Jurkat, Clone E6-1 (cell line): ENCODE data around the gene SLC6A2.
A peak's percentile ranks its signal among the peaks of the same experiment; 100 is the strongest.
"Not testable (repeated sequence)": the region's sequence is repeated elsewhere in the genome, so short reads cannot be mapped to it uniquely, and the experiment has no call there.

ENCODE experiments used
- DNase-seq: peaks from one replicate; pipeline ENCODE4 v3.0.0-alpha.2; 2011; ENCODE audit warnings: low read depth, low spot score
- H3K4me3 ChIP-seq: 2 replicates; pipeline ENCODE4 v1.5.1; 2011; ENCODE audit warnings: mild to moderate bottlenecking, low read length, control low read depth, moderate library complexity

Gene SLC6A2

DNA sequence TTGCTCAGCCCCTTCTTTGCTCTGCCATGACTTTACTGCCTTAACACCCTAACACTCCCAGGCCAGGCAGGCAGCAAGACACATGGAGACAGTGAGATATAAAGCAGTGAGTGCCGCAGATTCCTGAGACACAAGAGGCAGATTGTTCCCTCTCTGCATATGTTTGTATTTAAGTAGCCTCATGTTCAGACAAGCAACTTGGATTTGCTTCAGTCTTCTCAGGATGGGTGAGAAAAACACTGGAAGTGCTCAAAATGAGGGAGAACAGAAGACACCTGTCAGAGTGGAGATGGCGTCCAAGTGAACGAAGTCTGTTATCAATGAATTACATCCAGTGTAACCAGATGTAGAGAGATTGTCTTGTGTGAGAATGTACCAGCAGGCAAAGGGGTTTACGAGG is 90.3 kb downstream of the SLC6A2 start:
- H3K4me3 ChIP-seq, result no peak overlapping the region
- no peak for DNase-seq

DNA sequence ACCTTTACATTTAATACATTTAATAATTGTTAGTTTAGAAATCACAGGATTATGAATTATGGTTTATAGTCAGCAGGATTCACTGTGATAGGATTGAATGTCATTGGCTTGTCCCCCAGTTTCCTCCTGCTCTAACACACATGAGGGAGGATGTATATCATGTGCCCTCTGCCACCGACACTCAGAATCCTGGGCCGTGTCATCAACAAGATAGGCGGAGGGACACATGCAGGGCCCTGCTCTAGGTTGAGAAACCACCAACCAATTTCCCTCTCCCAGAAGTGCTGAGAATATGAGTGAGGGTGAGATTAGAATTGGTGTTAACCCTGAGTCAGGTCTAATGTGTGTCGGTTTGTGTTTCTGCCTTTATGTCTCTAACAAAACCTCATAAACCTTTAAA is 92.0 kb downstream of the SLC6A2 start:
- H3K4me3 ChIP-seq, result no peak overlapping the region
- DNase-seq, result no peak

GRCh38 chr16:55752465-55753144 is 96.8 kb downstream of the SLC6A2 start:
- DNase-seq, result peak; percentile 15
- not testable (repeated sequence) for H3K4me3 ChIP-seq

DNA sequence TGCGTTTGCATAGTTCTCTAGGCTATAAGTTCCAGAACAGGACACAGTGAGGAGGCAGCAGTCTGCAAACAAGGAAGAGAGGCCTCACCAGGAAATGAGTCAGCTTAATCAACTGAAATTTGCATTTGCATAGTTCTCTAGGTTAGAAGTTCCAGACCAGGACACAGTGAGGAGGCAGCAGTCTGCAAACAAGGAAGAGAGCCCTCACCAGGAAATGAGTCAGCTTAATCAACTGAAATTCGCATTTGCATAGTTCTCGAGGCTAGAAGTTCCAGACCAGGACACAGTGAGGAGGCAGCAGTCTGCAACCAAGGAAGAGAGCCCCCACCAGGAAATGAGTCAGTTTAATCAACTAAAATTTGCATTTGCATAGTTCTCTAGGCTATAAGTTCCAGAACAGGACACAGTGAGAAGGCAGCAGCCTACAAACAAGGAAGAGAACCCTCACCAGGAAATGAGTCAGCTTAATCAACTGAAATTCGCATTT is 97.4 kb downstream of the SLC6A2 start:
- peak; percentile 5 for DNase-seq

More for the DNA sequence above, 97.4 kb downstream of the SLC6A2 start:
- H3K4me3 ChIP-seq, result not testable (repeated sequence)
